Measurements from ENCODE around the gene TCERG1L.

GRCh38 chr10:131195558-131196159 lies 115.9 kb downstream of the TCERG1L start:
- TF ChIP-seq CTCF (conservative IDR thresholded peaks at IDR 0.05) (no peak), EZH2 (IDR thresholded peaks at IDR 0.05; ENCODE audit: low read depth) (no peak)

All from PC-9 (cell line).